Endothelial cell of umbilical vein (primary cell): ENCODE results near the gene C6orf163. TPM values are rescaled to one million over a fixed set of nuclear protein-coding genes. Genes with fewer than 3 reads are reported as not detected.

Source experiments
- BruUV-seq: library from RNA; stranded (reverse); fragments of 400-500 nt; replicated peaks from 2 replicates; lab custom pipeline; 2021; lab: Mats Ljungman, UMichigan
- CTCF ChIA-PET: fragments of 300-600, 350-600 bp; sonication (Branson Sonifier 250); formaldehyde crosslinking; loops from one replicate; lab custom pipeline; 2021; ENCODE audit warnings: antibody characterized with exemption, inconsistent platforms; lab: Charles Lee
- POLR2A ChIA-PET: fragments of 300-600, 350-600 bp; sonication (Branson Sonifier 250); formaldehyde crosslinking; loops from one replicate; lab custom pipeline; 2021; ENCODE audit warnings: antibody characterized with exemption, inconsistent platforms; lab: Charles Lee
- DNase-seq: peaks from one replicate; pipeline ENCODE4 v3.0.0-alpha.2; 2011; ENCODE audit warnings: low read depth, low spot score
- FAIRE-seq: peaks from 2 replicates; lab custom pipeline; 2011; peaks lifted over from hg19 to GRCh38; lab: Jason Lieb, UNC
- H2AFZ ChIP-seq: 2 replicates; pipeline ENCODE4 v1.6.0; 2012; ENCODE audit warnings: low read depth, low read length, control low read depth, inconsistent platforms
- H3K27ac ChIP-seq: 2 replicates; pipeline ENCODE4 v1.5.1; 2011; ENCODE audit warnings: low read depth, mild to moderate bottlenecking, control low read depth, low read length, moderate library complexity; ENCODE audit not compliant: insufficient read depth
- H3K27me3 ChIP-seq, 2 experiments: 2 replicates each; pipeline versions ENCODE4 v1.6.0 to v1.6.1; 2011; ENCODE audit warnings: low read length in 2 of 2, mixed read lengths in 1 of 2; ENCODE audit not compliant: control insufficient read depth in 2 of 2, insufficient read depth in 2 of 2
- H3K36me3 ChIP-seq, 2 experiments: 2 replicates in 1 of 2; 3 replicates in 1 of 2; pipeline ENCODE4 v1.5.1; 2011; ENCODE audit warnings: low read length in 2 of 2, mild to moderate bottlenecking in 1 of 2, moderate library complexity in 1 of 2; ENCODE audit not compliant: control insufficient read depth in 2 of 2, insufficient read depth in 2 of 2; ENCODE audit errors: extremely low read depth in 1 of 2
- H3K4me1 ChIP-seq: 3 replicates; pipeline ENCODE4 v1.5.1; 2011; ENCODE audit warnings: mild to moderate bottlenecking, low read length; ENCODE audit not compliant: control insufficient read depth, insufficient read depth; ENCODE audit errors: extremely low read depth
- H3K4me2 ChIP-seq: 2 replicates; pipeline ENCODE4 v1.6.1; 2011; ENCODE audit warnings: low read length, control low read depth, mixed read lengths; ENCODE audit not compliant: insufficient read depth
- H3K4me3 ChIP-seq, 3 experiments: fragments of 200-600 bp in 1 of 3; sonication (generic), shearing (Covaris generic) in 1 of 3; replicated peaks in 1 of 3; 2 replicates each; pipeline ENCODE4 v1.5.1; 2011 to 2016; ENCODE audit warnings: control low read depth in 3 of 3, low read length in 3 of 3, mild to moderate bottlenecking in 2 of 3, inconsistent platforms in 1 of 3, low read depth in 1 of 3, moderate library complexity in 1 of 3; ENCODE audit not compliant: insufficient read depth in 1 of 3
- H3K79me2 ChIP-seq: 2 replicates; pipeline ENCODE4 v1.6.0; 2012; ENCODE audit warnings: low read length, inconsistent platforms; ENCODE audit not compliant: control insufficient read depth, insufficient read depth
- H3K9ac ChIP-seq: replicated peaks from 2 replicates; pipeline ENCODE3; 2011; ENCODE audit warnings: low read length, control low read depth; ENCODE audit not compliant: insufficient read depth; ENCODE audit errors: extremely low read depth
- H3K9me1 ChIP-seq: replicated peaks from 3 replicates; pipeline ENCODE4 v1.6.0; 2011; ENCODE audit warnings: mild to moderate bottlenecking, low read length; ENCODE audit not compliant: control insufficient read depth, insufficient read depth; ENCODE audit errors: extremely low read depth
- H3K9me3 ChIP-seq: replicated peaks from 2 replicates; pipeline ENCODE4 v1.5.1; 2012; ENCODE audit warnings: low read length, inconsistent platforms; ENCODE audit not compliant: control insufficient read depth, insufficient read depth
- H4K20me1 ChIP-seq: replicated peaks from 2 replicates; pipeline ENCODE3; 2011; ENCODE audit warnings: mild to moderate bottlenecking, low read length; ENCODE audit not compliant: control insufficient read depth, insufficient read depth; ENCODE audit errors: extremely low read depth
- CTCF ChIP-seq, 2 donors: IDR thresholded peaks; 1 replicate in 1 of 2; 2 replicates in 1 of 2; pipeline ENCODE4 v1.5.1; 2011; ENCODE audit warnings: low read length in 2 of 2, mild to moderate bottlenecking in 2 of 2, moderate library complexity in 2 of 2, control low read depth in 1 of 2, inconsistent platforms in 1 of 2, low read depth in 1 of 2; ENCODE audit not compliant: insufficient read depth in 1 of 2; ENCODE audit errors: extremely low read depth in 1 of 2
- EZH2 ChIP-seq: IDR thresholded peaks from 2 replicates; pipeline ENCODE4 v1.6.1; 2012; ENCODE audit warnings: borderline replicate concordance, low read depth, mild to moderate bottlenecking, moderate library complexity, low read length, inconsistent platforms; ENCODE audit not compliant: severe bottlenecking
- FOS ChIP-seq: IDR thresholded peaks from 2 replicates; pipeline ENCODE4 v1.6.1; 2011; ENCODE audit warnings: mild to moderate bottlenecking, low read length, moderate library complexity, borderline replicate concordance; ENCODE audit not compliant: insufficient read depth
- GATA2 ChIP-seq: IDR thresholded peaks from 2 replicates; pipeline ENCODE4 v1.7.0; 2011; ENCODE audit warnings: low read depth, mild to moderate bottlenecking, moderate library complexity, mixed read lengths, low read length; ENCODE audit not compliant: insufficient read length, insufficient read depth
- JUN ChIP-seq: IDR thresholded peaks from 2 replicates; pipeline ENCODE4 v1.6.1; 2011; ENCODE audit warnings: borderline replicate concordance, low read depth; ENCODE audit not compliant: insufficient read length, insufficient read depth
- MAX ChIP-seq: IDR thresholded peaks from 2 replicates; pipeline ENCODE4 v1.6.1; 2011; ENCODE audit not compliant: insufficient read depth, insufficient read length
- MYC ChIP-seq: IDR thresholded peaks from one replicate; pipeline ENCODE4 v1.6.1; 2011; ENCODE audit warnings: mild to moderate bottlenecking, low read depth, low read length
- POLR2A ChIP-seq: IDR thresholded peaks from 2 replicates; pipeline ENCODE4 v1.6.1; 2012; ENCODE audit warnings: low read depth, mild to moderate bottlenecking, control low read depth, low read length
- POLR2AphosphoS5 ChIP-seq: IDR thresholded peaks from 2 replicates; pipeline ENCODE4 v1.6.1; 2012; ENCODE audit warnings: low read depth, mild to moderate bottlenecking, control low read depth, low read length, moderate library complexity; ENCODE audit not compliant: insufficient read depth
- dilution Hi-C: fragments of 300-500 bp; cut with MboI; formaldehyde crosslinking; loops from one replicate; pipeline ENCODE4 v1.15.0; 2019; ENCODE audit warnings: low sequenced_read_pairs; ENCODE audit not compliant: extremely low pct_ligation_motif_present
- intact Hi-C: fragments of 100-400 bp; cut with micrococcal nuclease; formaldehyde crosslinking; loops from one replicate; pipeline ENCODE4 v1.10.0; 2022
- polyA plus RNA-seq, 4 experiments: library from polyadenylated mRNA; depleted of rRNA in 3 of 4; stranded (reverse) in 3 of 4; unstranded in 1 of 4; fragments of >200 nt; gene quantifications; 2 replicates each; pipeline versions ENCODE4 v1.2.1 to v1.2.3, GENCODE V29; 2011 to 2012; ENCODE audit warnings: missing spikeins in 1 of 4
- total RNA-seq: library from RNA; stranded (reverse); gene quantifications from 2 replicates; pipeline ENCODE4 v1.2.3, GENCODE V29; 2021

Gene C6orf163
- total and polyA plus RNA-seq, 2 donors (not counting 3 experiments of a cell fraction or from before 2014, with no cell fraction given), result 0.29 to 2.5 TPM

- POLR2A ChIA-PET, result no interaction called here
- Histone ChIP-seq H3K79me2 (no peaks in the 10 kb centered on the region), H2AFZ (no peak overlapping the region), H4K20me1 (no peaks in the 10 kb centered on the region), H3K4me1 (no peaks in the 10 kb centered on the region), H3K4me2 (no peak overlapping the region), H3K9me3 (no peaks in the 10 kb centered on the region), H3K27me3 (no peaks in the 10 kb centered on the region), H3K9ac (no peak overlapping the region), H3K27ac (no peak overlapping the region), H3K4me3 (no peak overlapping the region), H3K36me3 (no peaks in the 10 kb centered on the region), H3K9me1 (no peaks in the 10 kb centered on the region)
- no TSS peak for BruUV-seq
- dilution Hi-C loops, result no loop called here
- DNase-seq (no peak), FAIRE-seq (no peak)
- CTCF ChIA-PET, result no interaction called here
- intact Hi-C loops, result no loop called here
- no peak for TF ChIP-seq POLR2A
- TF ChIP-seq JUN, result no peak
- TF ChIP-seq CTCF (IDR thresholded peaks at IDR 0.05; ENCODE audit: extremely low read depth in 1 of 2, insufficient read depth in 1 of 2, low read depth in 1 of 2, low read length in 2 of 2), result no peak
- TF ChIP-seq MYC, result no peak
- no peak for TF ChIP-seq GATA2
- TF ChIP-seq POLR2AphosphoS5, result no peak
- TF ChIP-seq EZH2, result no peak
- no peak for TF ChIP-seq MAX
- TF ChIP-seq FOS, result no peak
These were observed 9.9 kb upstream of the C6orf163 start for GRCh38 chr6:87334683-87335082.
